PC-9 (cell line): Measurements from ENCODE around the gene UBAC1.
"Not testable (repeated sequence)": the region's sequence is repeated elsewhere in the genome, so short reads cannot be mapped to it uniquely, and the experiment has no call there.

Source experiments
- CTCF ChIP-seq: fragments of 200-600 bp; sonication (generic); conservative IDR thresholded peaks from 2 replicates; pipeline ENCODE4 v1.6.1; 2017; ENCODE audit warnings: mixed run types, antibody characterized with exemption, mild to moderate bottlenecking, moderate library complexity
- EZH2 ChIP-seq: fragments of 200-600 bp; sonication (generic); IDR thresholded peaks from 2 replicates; pipeline ENCODE4 v1.8.0; 2017; ENCODE audit warnings: antibody characterized with exemption, low read depth

GRCh38 chr9:135966916-135967260 lies 5.7 kb upstream of the UBAC1 start:
- TF ChIP-seq CTCF, EZH2: not testable (repeated sequence)
